Heart left ventricle (tissue), 13 donors: ENCODE results near the gene PTPRN2.

Experiments
- CTCF ChIP-seq, 12 donors: fragments of 200-600 bp; sonication (generic) in 4 of 12; IDR thresholded peaks; one replicate each; pipeline versions ENCODE4 v1.5.0 to v1.8.0; 2018 to 2022; ENCODE audit warnings: antibody characterized with exemption in 12 of 12, mild to moderate bottlenecking in 5 of 12
- POLR2A ChIP-seq, 2 donors: fragments of 450-650 bp; IDR thresholded peaks; one replicate each; pipeline ENCODE4 v1.6.1; 2017; ENCODE audit warnings: antibody characterized with exemption in 2 of 2, mild to moderate bottlenecking in 2 of 2, moderate library complexity in 2 of 2
- donor health status: ischemic (EF 13 %, LVEDD 7.1; RV severe dilation, severe dysfunction).
- donor health status: DM: no; HTN: yes; CAD: no.
- donor health status: DM: no; HTN: no; CAD: no.
- donor health status: ischemic (EF 25% LVEDD 6.9; RV normal size, moderate dysfunction).
- donor health status: ischemic (EF 25% LVEDD 5.7; RV mildly dilated, moderate dysfunction).
- donor health status: ischemic (EF 35%, LVEDD 5.7; RV mildly dilated, moderate dysfunction).
- donor health status: nonischemic (EF 11% LVEDD 7.7; RV severe dilation, severe dysfunction).
- donor health status: DM: yes; HTN: yes; CAD: no.
- donor health status: PGD.
- donor health status: ischemic (EF 29% LVEDD 5.4; RV normal size, mild dysfunction).
- donor health status: nonischemic (EF 23%, LVEDD 6.1; RV moderate dilation, normal function).

DNA sequence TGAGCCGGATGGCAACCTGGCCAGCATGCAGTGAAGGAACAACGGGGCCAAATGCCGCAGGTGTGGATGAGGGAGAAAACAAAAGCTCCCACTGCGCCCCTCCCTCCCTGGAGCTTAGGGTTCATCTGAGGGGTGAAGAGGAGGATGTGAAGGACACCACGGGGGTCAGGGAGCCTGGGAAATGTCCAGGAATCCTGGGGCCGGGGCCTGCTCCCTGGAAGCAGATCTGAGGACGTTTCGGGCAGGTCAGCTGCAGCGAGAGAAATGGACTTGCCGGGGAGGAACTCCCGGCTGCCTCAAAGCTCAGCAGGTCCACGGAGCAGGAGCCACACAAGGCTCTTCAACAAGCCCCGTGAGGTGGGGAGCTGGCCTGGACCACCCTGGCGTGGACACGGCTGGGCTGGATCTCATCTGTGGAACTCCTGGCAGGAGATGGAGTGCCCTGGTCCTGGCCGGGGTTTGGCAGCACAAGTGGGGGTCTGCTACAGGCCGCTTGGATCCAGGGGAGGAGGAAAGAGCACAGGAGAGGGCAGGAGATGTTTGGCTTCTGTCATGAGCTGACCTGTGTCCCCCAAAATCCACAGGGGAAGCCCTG, 585.0 kb downstream of the PTPRN2 start:
- TF ChIP-seq CTCF (IDR thresholded peaks at IDR 0.05) (no peak), POLR2A (IDR thresholded peaks at IDR 0.05) (no peak)
